CD4-positive, alpha-beta T cell (primary cell): ENCODE measurements around the gene RAB7B. TPM values are rescaled to one million over a fixed set of nuclear protein-coding genes. Genes with fewer than 3 reads are reported as not detected.

Experiments
- ATAC-seq: fragments of 200-7000 bp; cut with Tn5 transposase; one replicate; pipeline ENCODE4 v1.10.0; 2022; ENCODE audit warnings: mild to moderate bottlenecking; ENCODE audit not compliant: poor library complexity
- CTCF ChIA-PET: fragments of 350-600 bp; sonication (Branson Sonifier 250); formaldehyde crosslinking; loops from one replicate; lab custom pipeline; 2021; ENCODE audit warnings: antibody characterized with exemption, inconsistent platforms; lab: Charles Lee
- POLR2A ChIA-PET: fragments of 350-600 bp; sonication (Branson Sonifier 250); formaldehyde crosslinking; loops from one replicate; lab custom pipeline; 2021; ENCODE audit warnings: antibody characterized with exemption, inconsistent platforms; lab: Charles Lee
- DNase-seq, 14 experiments: peaks; one replicate each; pipeline ENCODE4 v3.0.0-alpha.2; 2013 to 2020; ENCODE audit warnings: mixed read lengths in 2 of 14
- H3K27ac ChIP-seq, 2 donors: one replicate each; pipeline versions ENCODE4 v1.5.1 to v1.7.0; 2013; ENCODE audit warnings: low read length in 2 of 2, low read depth in 1 of 2, mild to moderate bottlenecking in 1 of 2
- H3K27me3 ChIP-seq, 2 experiments: 1 replicate in 1 of 2; 2 replicates in 1 of 2; pipeline versions ENCODE4 v1.6.1 to v1.7.0; 2013; ENCODE audit warnings: low read length in 2 of 2, control low read depth in 1 of 2, mild to moderate bottlenecking in 1 of 2, moderate library complexity in 1 of 2; ENCODE audit not compliant: insufficient read depth in 2 of 2, control insufficient read depth in 1 of 2
- H3K36me3 ChIP-seq: one replicate; pipeline ENCODE4 v1.6.1; 2013; ENCODE audit warnings: low read length, control low read depth; ENCODE audit not compliant: insufficient read depth
- H3K4me1 ChIP-seq: one replicate; pipeline ENCODE4 v1.6.1; 2013; ENCODE audit warnings: low read length, control low read depth; ENCODE audit not compliant: insufficient read depth
- H3K4me3 ChIP-seq: one replicate; pipeline ENCODE4 v1.5.1; 2013; ENCODE audit warnings: mild to moderate bottlenecking, low read length, moderate library complexity
- H3K9me3 ChIP-seq, 2 experiments: 1 replicate in 1 of 2; 2 replicates in 1 of 2; pipeline versions ENCODE4 v1.6.1 to v1.7.0; 2013; ENCODE audit warnings: low read length in 2 of 2, mild to moderate bottlenecking in 2 of 2, control low read depth in 1 of 2, moderate library complexity in 1 of 2; ENCODE audit not compliant: control insufficient read depth in 1 of 2, insufficient read depth in 1 of 2
- H3K27ac Mint-ChIP-seq: one replicate; pipeline ENCODE4 v1.8.0; 2020; ENCODE audit warnings: mixed read lengths
- H3K27me3 Mint-ChIP-seq: one replicate; pipeline ENCODE4 v1.8.0; 2021; ENCODE audit warnings: mixed read lengths
- H3K36me3 Mint-ChIP-seq: one replicate; pipeline ENCODE4 v1.8.0; 2021; ENCODE audit warnings: low read depth, mixed read lengths
- H3K4me1 Mint-ChIP-seq: one replicate; pipeline ENCODE4 v1.8.0; 2021; ENCODE audit warnings: low read depth, mixed read lengths
- H3K4me3 Mint-ChIP-seq: one replicate; pipeline ENCODE4 v1.8.0; 2020; ENCODE audit warnings: mild to moderate bottlenecking, mixed read lengths
- H3K9me3 Mint-ChIP-seq: one replicate; pipeline ENCODE4 v1.8.0; 2020; ENCODE audit warnings: mixed read lengths
- CTCF ChIP-seq: fragments of 200-600 bp; IDR thresholded peaks from one replicate; pipeline ENCODE4 v1.8.0; 2022; ENCODE audit warnings: antibody characterized with exemption, mild to moderate bottlenecking
- intact Hi-C, 2 experiments: fragments of 100-400 bp; cut with DNase I in 1 of 2; cut with micrococcal nuclease in 1 of 2; formaldehyde crosslinking; loops; one replicate each; pipeline versions ENCODE4 v1.15.1 to v1.9.0; 2023 to 2025; cut with DNase I, micrococcal nuclease
- total RNA-seq, 174 experiments: library from RNA in 2 of 174; stranded (reverse) in 2 of 174; gene quantifications; one replicate each; pipeline ENCODE4 v1.2.3 and lab custom pipeline; 2021 to 2026

The RAB7B gene
- total RNA-seq, 2 experiments from 2014 or later: 0.08 TPM; not detected in 1

GRCh38 chr1:205950826-205951549 is 52.2 kb downstream of the RAB7B start:
- no peak overlapping the region for H3K27ac ChIP-seq

GRCh38 chr1:205950280-205950679 is 52.9 kb downstream of the RAB7B start:
- Mint-ChIP-seq H3K27ac (no peak overlapping the region), H3K36me3 (no peaks in the 10 kb centered on the region), H3K4me3 (no peak overlapping the region), H3K9me3 (no peaks in the 10 kb centered on the region), H3K4me1 (no peaks in the 10 kb centered on the region), H3K27me3 (peaks cover 9% of the 10 kb centered on the region)
- Histone ChIP-seq H3K4me1 (no peaks in the 10 kb centered on the region), H3K9me3 (no peaks in the 10 kb centered on the region), H3K36me3 (no peaks in the 10 kb centered on the region), H3K27ac (no peak overlapping the region), H3K4me3 (no peak overlapping the region), H3K27me3 (peaks cover 0 to 3% of the 10 kb centered on the region in 2 experiments)
- ChIA-PET CTCF (no interaction called here), POLR2A (no interaction called here)
- no peak for TF ChIP-seq CTCF
- no peak for DNase-seq
- ATAC-seq: no peak
- intact Hi-C loops: no loop called here

More at GRCh38 chr1:205950826-205951549, 52.2 kb downstream of the RAB7B start:
- Histone ChIP-seq H3K4me3 (no peak overlapping the region), H3K4me1 (no peaks in the 10 kb centered on the region), H3K27me3 (no peaks in the 10 kb centered on the region), H3K36me3 (no peaks in the 10 kb centered on the region), H3K9me3 (no peaks in the 10 kb centered on the region)
- no peak overlapping the region for H3K27ac Mint-ChIP-seq
- no peaks in the 10 kb centered on the region for H3K36me3 Mint-ChIP-seq
- CTCF ChIA-PET: no interaction called here
- H3K9me3 Mint-ChIP-seq: no peaks in the 10 kb centered on the region
- intact Hi-C loops: no loop called here
- H3K4me3 Mint-ChIP-seq: no peak overlapping the region
- no peaks in the 10 kb centered on the region for H3K4me1 Mint-ChIP-seq
- peak in 2 of 14 experiments; percentile 19 to 38 for DNase-seq
- POLR2A ChIA-PET: no interaction called here
- no peak for TF ChIP-seq CTCF
- peaks cover 2% of the 10 kb centered on the region for H3K27me3 Mint-ChIP-seq
- ATAC-seq: no peak

GRCh38 chr1:205949753-205950152 is 53.4 kb downstream of the RAB7B start:
- H3K27me3 ChIP-seq: peaks cover 0 to 3% of the 10 kb centered on the region in 2 experiments
- no peaks in the 10 kb centered on the region for H3K36me3 ChIP-seq
- ChIA-PET POLR2A (no interaction called here), CTCF (no interaction called here)
- Mint-ChIP-seq H3K4me3 (no peak overlapping the region), H3K27ac (no peak overlapping the region), H3K27me3 (peaks cover 9% of the 10 kb centered on the region), H3K9me3 (no peaks in the 10 kb centered on the region), H3K4me1 (no peaks in the 10 kb centered on the region), H3K36me3 (no peaks in the 10 kb centered on the region)
- H3K4me3 ChIP-seq: no peak overlapping the region
- no peak for ATAC-seq
- no peak overlapping the region for H3K27ac ChIP-seq
- no peak for DNase-seq
- no peaks in the 10 kb centered on the region for H3K9me3 ChIP-seq
- intact Hi-C loops: no loop called here
- TF ChIP-seq CTCF: no peak
- no peaks in the 10 kb centered on the region for H3K4me1 ChIP-seq
